Astrocyte of the spinal cord (primary cell): ENCODE measurements around the gene ANKRD35.

ENCODE experiments used
- DNase-seq: peaks from one replicate; pipeline ENCODE4 v3.0.0; 2011; ENCODE audit warnings: low read depth, low spot score
- H3K4me3 ChIP-seq: 2 replicates; pipeline ENCODE4 v1.5.1; 2011; ENCODE audit warnings: low read depth, mild to moderate bottlenecking, low read length, moderate library complexity
- CTCF ChIP-seq: IDR thresholded peaks from 2 replicates; pipeline ENCODE4 v1.5.1; 2012; ENCODE audit warnings: low read depth, mild to moderate bottlenecking, low read length, inconsistent platforms
- in situ Hi-C: cut with HindIII; loops from 2 replicates; pipeline ENCODE4 v1.10.0; 2017; ENCODE audit warnings: low sequenced_read_pairs

Gene ANKRD35

GRCh38 chr1:145918992-145919939 lies 33.6 kb upstream of the ANKRD35 start:
- peak overlapping the region; percentile 84 for H3K4me3 ChIP-seq
- DNase-seq: peak; percentile 52
- in situ Hi-C loops: no loop called here
- TF ChIP-seq CTCF: peak; percentile 16

GRCh38 chr1:145918144-145918991 lies 32.7 kb upstream of the ANKRD35 start, which contains the start of gene PEX11B:
PEX11B (minus strand) TSS chr1:145918717; CDS start chr1:145918688, 29 bp downstream.
- peak within 1 kb of the TSS; percentile 84 for H3K4me3 ChIP-seq
- no peak for TF ChIP-seq CTCF
- peak; percentile 92 for DNase-seq
- in situ Hi-C loops: no loop called here

GRCh38 chr1:145917595-145917994 lies 31.9 kb upstream of the ANKRD35 start:
- TF ChIP-seq CTCF: no peak
- no peak for DNase-seq
- peak overlapping the region; percentile 84 for H3K4me3 ChIP-seq
- in situ Hi-C loops: no loop called here

GRCh38 chr1:145916745-145917144 lies 31.1 kb upstream of the ANKRD35 start:
- no peak for TF ChIP-seq CTCF
- H3K4me3 ChIP-seq: no peak overlapping the region
- in situ Hi-C loops: no loop called here
- no peak for DNase-seq

- H3K4me3 ChIP-seq: no peak overlapping the region
- in situ Hi-C loops: no loop called here
- no peak for DNase-seq
- TF ChIP-seq CTCF: no peak
These were observed 26.5 kb upstream of the ANKRD35 start for GRCh38 chr1:145912128-145912641.

GRCh38 chr1:145908653-145909052 lies 23.0 kb upstream of the ANKRD35 start:
- H3K4me3 ChIP-seq: peak overlapping the region; percentile 41
- no peak for TF ChIP-seq CTCF
- DNase-seq: peak; percentile 49
- in situ Hi-C loops: no loop called here
